Measurements from ENCODE around the gene TRPC4AP. TPM values are rescaled to one million over a fixed set of nuclear protein-coding genes. Genes with fewer than 3 reads are reported as not detected.

TRPC4AP gene
- total RNA-seq, 1 experiment from 2014 or later: 48.6 TPM

- TF ChIP-seq FOSL1 (IDR thresholded peaks at IDR 0.05; ENCODE audit: low read depth) (no peak), ZBTB33 (IDR thresholded peaks at IDR 0.05; ENCODE audit: extremely low read depth, insufficient replicate concordance, low read length) (no peak), ZFX (IDR thresholded peaks at IDR 0.05) (no peak), EGR1 (IDR thresholded peaks at IDR 0.05; ENCODE audit: low read depth) (no peak), POLR2A (IDR thresholded peaks at IDR 0.05; ENCODE audit: borderline replicate concordance, extremely low read depth, insufficient read depth, insufficient read length) (no peak), CBX3 (IDR thresholded peaks at IDR 0.05; ENCODE audit: low read depth) (no peak), EZH2phosphoT487 (IDR thresholded peaks at IDR 0.05; ENCODE audit: borderline replicate concordance) (no peak), SP1 (IDR thresholded peaks at IDR 0.05; ENCODE audit: low read depth) (no peak), POLR2AphosphoS5 (IDR thresholded peaks at IDR 0.05; ENCODE audit: low read depth, low read length) (no peak), ZNF274 (IDR thresholded peaks at IDR 0.05; ENCODE audit: low read depth, low read length) (no peak), RAD21 (IDR thresholded peaks at IDR 0.05; ENCODE audit: low read depth) (no peak), REST (IDR thresholded peaks at IDR 0.05; ENCODE audit: low read depth) (no peak)
- DNase-seq (ENCODE audit: low read depth, low spot score) (no peak), ATAC-seq (no peak)
- H2AFZ ChIP-seq (ENCODE audit: low read depth, low read length, poor library complexity, severe bottlenecking): no peak overlapping the region
- H3K79me2 ChIP-seq (ENCODE audit: insufficient read depth, low read length): no peaks in the 10 kb centered on the region
- no peaks in the 10 kb centered on the region for H3K9me3 ChIP-seq (ENCODE audit: control insufficient read depth in 1 of 2, insufficient read depth in 1 of 2, low read depth in 1 of 2, low read length in 2 of 2)
- H3K27ac ChIP-seq (ENCODE audit: low read depth, low read length): no peak overlapping the region
- no peak overlapping the region for H3K4me2 ChIP-seq (ENCODE audit: low read length)
- H3K4me1 ChIP-seq (ENCODE audit: control insufficient read depth in 1 of 2, insufficient read depth in 2 of 2, low read length in 2 of 2): no peaks in the 10 kb centered on the region
- BruUV-seq (replicated peaks): no TSS peak
- H3K4me3 ChIP-seq (replicated peaks in 1 of 2; ENCODE audit: low read depth in 1 of 2, low read length in 2 of 2): no peak overlapping the region
- H3K9me2 ChIP-seq (ENCODE audit: insufficient read depth): no peaks in the 10 kb centered on the region
- RAD21 ChIA-PET (ENCODE audit: low non-redundant PET in 1 of 2, low total read pairs in 2 of 2, uncharacterized antibody in 2 of 2, unreplicated experiment in 2 of 2): interaction anchor here in 1 of 2 experiments (0.6 kb wide), 1 partner anchor 130 kb away, joined by 3 read pairs; no protein-coding TSS in a partner anchor
- H3K9ac ChIP-seq (ENCODE audit: low read length): no peak overlapping the region
- H4K20me1 ChIP-seq (ENCODE audit: insufficient read depth): no peaks in the 10 kb centered on the region
- intact Hi-C loops (cut with micrococcal nuclease): no loop called here
- peaks cover 6 to 15% of the 10 kb centered on the region in 2 experiments for H3K36me3 ChIP-seq (ENCODE audit: control insufficient read depth in 1 of 2, insufficient read depth in 2 of 2, low read length in 2 of 2)
- H3K27me3 ChIP-seq (ENCODE audit: insufficient read depth, low read length): no peaks in the 10 kb centered on the region
- POLR2A ChIA-PET: no interaction called here
- CTCF ChIA-PET: no interaction called here
Measured at GRCh38 chr20:35134880-35135279, 42.3 kb upstream of the TRPC4AP start.
